Astrocyte (in vitro differentiated cells and primary cell): ENCODE measurements around the gene C17orf50. TPM values are rescaled to one million over a fixed set of nuclear protein-coding genes. Genes with fewer than 3 reads are reported as not detected.

Experiments
- DNase-seq: peaks from one replicate; pipeline ENCODE4 v3.0.0-alpha.2; 2010; ENCODE audit warnings: low read depth
- FAIRE-seq: peaks from 2 replicates; lab custom pipeline; 2011; peaks lifted over from hg19 to GRCh38; lab: Jason Lieb, UNC
- H2AFZ ChIP-seq: 2 replicates; pipeline ENCODE4 v1.6.0; 2012; ENCODE audit warnings: low read depth, low read length, inconsistent platforms
- H3K27ac ChIP-seq: 2 replicates; pipeline ENCODE4 v1.5.1; 2011; ENCODE audit warnings: low read depth, low read length, inconsistent platforms
- H3K27me3 ChIP-seq: 2 replicates; pipeline ENCODE4 v1.6.0; 2011; ENCODE audit warnings: low read length, inconsistent platforms; ENCODE audit not compliant: insufficient read depth
- H3K36me3 ChIP-seq: 2 replicates; pipeline ENCODE4 v1.5.1; 2011; ENCODE audit warnings: low read length, inconsistent platforms; ENCODE audit not compliant: insufficient read depth
- H3K4me1 ChIP-seq: 2 replicates; pipeline ENCODE4 v1.5.1; 2011; ENCODE audit warnings: low read length, inconsistent platforms; ENCODE audit not compliant: insufficient read depth
- H3K4me2 ChIP-seq: 2 replicates; pipeline ENCODE4 v1.6.0; 2012; ENCODE audit warnings: low read length, inconsistent platforms
- H3K4me3 ChIP-seq: 2 replicates; pipeline ENCODE4 v1.5.1; 2011; ENCODE audit warnings: low read depth, mild to moderate bottlenecking, low read length, inconsistent platforms; ENCODE audit not compliant: insufficient read depth
- H3K79me2 ChIP-seq: 2 replicates; pipeline ENCODE4 v1.6.0; 2012; ENCODE audit warnings: mild to moderate bottlenecking, low read length, inconsistent platforms; ENCODE audit not compliant: insufficient read depth
- H3K9ac ChIP-seq: 2 replicates; pipeline ENCODE4 v1.6.0; 2012; ENCODE audit warnings: mild to moderate bottlenecking, low read length, inconsistent platforms
- H3K9me3 ChIP-seq: 2 replicates; pipeline ENCODE4 v1.5.1; 2012; ENCODE audit warnings: low read depth, mild to moderate bottlenecking, low read length, inconsistent platforms; ENCODE audit not compliant: insufficient read depth
- H4K20me1 ChIP-seq: 2 replicates; pipeline ENCODE4 v1.6.0; 2012; ENCODE audit warnings: low read length, inconsistent platforms; ENCODE audit not compliant: insufficient read depth
- H3K27ac Mint-ChIP-seq: one replicate; pipeline ENCODE4 v1.8.0; 2021; ENCODE audit warnings: mild to moderate bottlenecking, mixed read lengths; ENCODE audit not compliant: unreplicated experiment
- H3K27me3 Mint-ChIP-seq: one replicate; pipeline ENCODE4 v1.8.0; 2021; ENCODE audit warnings: low read depth, mixed read lengths; ENCODE audit not compliant: unreplicated experiment
- H3K36me3 Mint-ChIP-seq: one replicate; pipeline ENCODE4 v1.8.0; 2021; ENCODE audit warnings: low read depth, mixed read lengths; ENCODE audit not compliant: unreplicated experiment
- H3K4me1 Mint-ChIP-seq: one replicate; pipeline ENCODE4 v1.8.0; 2021; ENCODE audit warnings: low read depth, mixed read lengths; ENCODE audit not compliant: unreplicated experiment
- H3K4me3 Mint-ChIP-seq: one replicate; pipeline ENCODE4 v1.8.0; 2021; ENCODE audit warnings: mild to moderate bottlenecking, moderate library complexity, mixed read lengths; ENCODE audit not compliant: unreplicated experiment
- H3K9me3 Mint-ChIP-seq: one replicate; pipeline ENCODE4 v1.8.0; 2021; ENCODE audit warnings: mild to moderate bottlenecking, mixed read lengths; ENCODE audit not compliant: unreplicated experiment
- CTCF ChIP-seq: IDR thresholded peaks from 2 replicates; pipeline ENCODE4 v1.5.1; 2011; ENCODE audit warnings: low read depth, mild to moderate bottlenecking, inconsistent platforms, low read length, moderate library complexity; ENCODE audit not compliant: insufficient read depth
- EZH2 ChIP-seq: IDR thresholded peaks from 2 replicates; pipeline ENCODE4 v1.6.1; 2012; ENCODE audit warnings: mild to moderate bottlenecking, low read length, inconsistent platforms; ENCODE audit not compliant: insufficient read depth
- total RNA-seq: library from RNA; stranded (reverse); gene quantifications from 2 replicates; pipeline ENCODE4 v1.2.1, GENCODE V29; 2021

The C17orf50 gene
- total RNA-seq, 1 donor from 2014 or later = not detected

- H3K27ac Mint-ChIP-seq = no peak overlapping the region
- no peak overlapping the region for H3K4me2 ChIP-seq
- H3K4me3 ChIP-seq = no peak overlapping the region
- TF ChIP-seq EZH2 (no peak), CTCF (no peak)
- H3K79me2 ChIP-seq = no peaks in the 10 kb centered on the region
- H3K9me3 ChIP-seq = no peaks in the 10 kb centered on the region
- peaks cover 1% of the 10 kb centered on the region for H3K36me3 Mint-ChIP-seq
- no peak overlapping the region for H3K4me3 Mint-ChIP-seq
- no peaks in the 10 kb centered on the region for H3K36me3 ChIP-seq
- no peak overlapping the region for H2AFZ ChIP-seq
- no peaks in the 10 kb centered on the region for H4K20me1 ChIP-seq
- H3K9me3 Mint-ChIP-seq = no peaks in the 10 kb centered on the region
- DNase-seq = no peak
- peaks cover 6% of the 10 kb centered on the region for H3K4me1 ChIP-seq
- no peaks in the 10 kb centered on the region for H3K4me1 Mint-ChIP-seq
- peaks cover 33% of the 10 kb centered on the region for H3K27me3 Mint-ChIP-seq
- H3K9ac ChIP-seq = no peak overlapping the region
- H3K27ac ChIP-seq = no peak overlapping the region
- peaks cover 14% of the 10 kb centered on the region for H3K27me3 ChIP-seq
- FAIRE-seq = no peak
These were observed 8.2 kb upstream of the C17orf50 start for GRCh38 chr17:35752471-35752870.

- Histone ChIP-seq H3K4me3 (no peak within 1 kb of the TSS), H3K27me3 (peaks cover 14% of the 10 kb centered on the region), H3K79me2 (no peaks in the 10 kb centered on the region), H3K9ac (no peak within 1 kb of the TSS), H4K20me1 (no peaks in the 10 kb centered on the region), H3K27ac (no peak within 1 kb of the TSS), H3K36me3 (no peaks in the 10 kb centered on the region), H2AFZ (no peak within 1 kb of the TSS), H3K4me1 (peaks cover 6% of the 10 kb centered on the region), H3K4me2 (no peak within 1 kb of the TSS), H3K9me3 (no peaks in the 10 kb centered on the region)
- H3K27ac Mint-ChIP-seq = peak within 1 kb of the TSS; percentile 4
- peaks cover 33% of the 10 kb centered on the region for H3K27me3 Mint-ChIP-seq
- FAIRE-seq (no peak), DNase-seq (no peak)
- H3K9me3 Mint-ChIP-seq = no peaks in the 10 kb centered on the region
- H3K4me3 Mint-ChIP-seq = no peak within 1 kb of the TSS
- no peak for TF ChIP-seq EZH2
- TF ChIP-seq CTCF = no peak
- H3K36me3 Mint-ChIP-seq = peaks cover 1% of the 10 kb centered on the region
- no peaks in the 10 kb centered on the region for H3K4me1 Mint-ChIP-seq
These were observed 7.5 kb upstream of the C17orf50 start, which contains the start of gene GAS2L2 for GRCh38 chr17:35752945-35753764. Gene GAS2L2 (minus strand): TSS chr17:35753239. CDS start chr17:35752850, 389 bp downstream.

- Mint-ChIP-seq H3K9me3 (peaks cover 3% of the 10 kb centered on the region), H3K4me1 (no peaks in the 10 kb centered on the region), H3K36me3 (peaks cover 1% of the 10 kb centered on the region), H3K4me3 (no peak overlapping the region), H3K27ac (no peak overlapping the region), H3K27me3 (peaks cover 8% of the 10 kb centered on the region)
- no peak overlapping the region for H2AFZ ChIP-seq
- H4K20me1 ChIP-seq = no peaks in the 10 kb centered on the region
- DNase-seq = no peak
- no peak for TF ChIP-seq EZH2
- TF ChIP-seq CTCF = no peak
- no peak overlapping the region for H3K9ac ChIP-seq
- no peak overlapping the region for H3K27ac ChIP-seq
- H3K9me3 ChIP-seq = no peaks in the 10 kb centered on the region
- FAIRE-seq = no peak
- H3K27me3 ChIP-seq = peaks cover 4% of the 10 kb centered on the region
- H3K4me1 ChIP-seq = no peaks in the 10 kb centered on the region
- H3K36me3 ChIP-seq = no peaks in the 10 kb centered on the region
- no peaks in the 10 kb centered on the region for H3K79me2 ChIP-seq
- no peak overlapping the region for H3K4me3 ChIP-seq
- no peak overlapping the region for H3K4me2 ChIP-seq
These were observed 3.4 kb upstream of the C17orf50 start for GRCh38 chr17:35757243-35757642.
